ENCODE data around the gene ERC1.
"Not testable (repeated sequence)": the region's sequence is repeated elsewhere in the genome, so short reads cannot be mapped to it uniquely, and the experiment has no call there.

ERC1 gene

GRCh38 chr12:1197264-1198018 is 206.4 kb downstream of the ERC1 start:
- no peak for DNase-seq

- DNase-seq, result not testable (repeated sequence)
These were observed 207.8 kb downstream of the ERC1 start for GRCh38 chr12:1198854-1199253.

GRCh38 chr12:1199700-1200099 is 208.7 kb downstream of the ERC1 start:
- DNase-seq, result no peak

- no peak for DNase-seq
These were observed 210.0 kb downstream of the ERC1 start for GRCh38 chr12:1201030-1201429.

- DNase-seq, result no peak
These were observed 210.9 kb downstream of the ERC1 start for GRCh38 chr12:1201886-1202285.

- DNase-seq, result no peak
These were observed 212.7 kb downstream of the ERC1 start for GRCh38 chr12:1203735-1204019.

- no peak for DNase-seq
These were observed 213.6 kb downstream of the ERC1 start for GRCh38 chr12:1204581-1205121.

GRCh38 chr12:1205512-1206060 is 214.6 kb downstream of the ERC1 start:
- no peak for DNase-seq

- no peak for DNase-seq
These were observed 215.2 kb downstream of the ERC1 start for GRCh38 chr12:1206118-1206734.

GRCh38 chr12:1207276-1207675 is 216.3 kb downstream of the ERC1 start:
- DNase-seq, result no peak

GRCh38 chr12:1208719-1209118 is 217.7 kb downstream of the ERC1 start:
- not testable (repeated sequence) for DNase-seq

GRCh38 chr12:1212526-1212925 is 221.5 kb downstream of the ERC1 start:
- DNase-seq, result no peak

GRCh38 chr12:1213205-1213604 is 222.2 kb downstream of the ERC1 start:
- no peak for DNase-seq

GRCh38 chr12:1213618-1214205 is 222.7 kb downstream of the ERC1 start:
- no peak for DNase-seq

GRCh38 chr12:1216560-1216959 is 225.5 kb downstream of the ERC1 start:
- DNase-seq, result no peak

GRCh38 chr12:1217191-1217949 is 226.3 kb downstream of the ERC1 start:
- no peak for DNase-seq

- DNase-seq, result no peak
These were observed 227.3 kb downstream of the ERC1 start for GRCh38 chr12:1218369-1218768.

- DNase-seq, result no peak
These were observed 229.4 kb downstream of the ERC1 start for GRCh38 chr12:1220127-1221092.

- DNase-seq, result no peak
These were observed 232.0 kb downstream of the ERC1 start for GRCh38 chr12:1222858-1223639.

- DNase-seq, result no peak
These were observed 235.9 kb downstream of the ERC1 start for GRCh38 chr12:1226951-1227350.

- no peak for DNase-seq
These were observed 243.1 kb downstream of the ERC1 start for GRCh38 chr12:1234073-1234472.

Data from midbrain (tissue), 1 donor.